ENCODE results near the gene MYRF.

GRCh38 chr11:61836193-61836592, 83.8 kb downstream of the MYRF start:
- TF ChIP-seq EP300 (IDR thresholded peaks at IDR 0.05; ENCODE audit: borderline replicate concordance) = no peak
- no peak for TF ChIP-seq FOXM1 (IDR thresholded peaks at IDR 0.05; ENCODE audit: borderline replicate concordance, low read depth)
- TF ChIP-seq MAX (IDR thresholded peaks at IDR 0.05) = no peak
- TF ChIP-seq TAF1 (IDR thresholded peaks at IDR 0.05; ENCODE audit: low read depth) = no peak
- TF ChIP-seq EGR1 (IDR thresholded peaks at IDR 0.05) = no peak
- no peak for TF ChIP-seq TEAD4 (IDR thresholded peaks at IDR 0.05)
